GM23338 (cell line): ENCODE data around the gene SH3RF3. TPM values are rescaled to one million over a fixed set of nuclear protein-coding genes. Genes with fewer than 3 reads are reported as not detected.

Experiments used
- ATAC-seq: fragments of 200-7000 bp; cut with Tn5 transposase; 3 replicates; pipeline ENCODE4 v1.9.1; 2020
- DNase-seq: peaks from one replicate; pipeline ENCODE4 v3.0.0-alpha.2; 2015; ENCODE audit warnings: low spot score
- H2AFZ ChIP-seq: fragments of 200-600 bp; sonication (generic); 2 replicates; pipeline ENCODE4 v1.8.0; 2016; ENCODE audit warnings: antibody characterized with exemption, mild to moderate bottlenecking, moderate library complexity
- H3F3A ChIP-seq: fragments of 200-600 bp; sonication (generic); replicated peaks from 2 replicates; pipeline ENCODE4 v1.8.0; 2017; ENCODE audit warnings: antibody characterized with exemption, mixed run types, low read depth
- H3K27ac ChIP-seq: fragments of 200-600 bp; sonication (generic); 2 replicates; pipeline ENCODE4 v1.6.1; 2016; ENCODE audit warnings: low read depth
- H3K27me3 ChIP-seq: fragments of 200-600 bp; sonication (generic); 2 replicates; pipeline ENCODE4 v1.8.0; 2016; ENCODE audit warnings: mild to moderate bottlenecking, mixed run types, moderate library complexity; ENCODE audit not compliant: insufficient read depth
- H3K36me3 ChIP-seq: fragments of 200-600 bp; sonication (generic); 2 replicates; pipeline ENCODE4 v1.8.0; 2016; ENCODE audit warnings: mild to moderate bottlenecking; ENCODE audit not compliant: insufficient read depth
- H3K4me1 ChIP-seq: fragments of 200-600 bp; sonication (generic); 2 replicates; pipeline ENCODE4 v1.8.0; 2016; ENCODE audit warnings: mild to moderate bottlenecking, moderate library complexity; ENCODE audit not compliant: insufficient read depth
- H3K4me2 ChIP-seq: fragments of 200-600 bp; sonication (generic); 2 replicates; pipeline ENCODE4 v1.7.1; 2017; ENCODE audit warnings: mixed run types
- H3K4me3 ChIP-seq: fragments of 200-600 bp; sonication (generic); 2 replicates; pipeline ENCODE4 v1.6.1; 2016; ENCODE audit warnings: mixed run types
- H3K79me2 ChIP-seq: fragments of 200-600 bp; sonication (generic); replicated peaks from 2 replicates; pipeline ENCODE4 v1.8.0; 2017; ENCODE audit warnings: mild to moderate bottlenecking; ENCODE audit not compliant: insufficient read depth
- H3K9me2 ChIP-seq: fragments of 200-600 bp; sonication (generic); 2 replicates; pipeline ENCODE4 v1.8.0; 2017; ENCODE audit not compliant: insufficient read depth
- H4K20me1 ChIP-seq: fragments of 200-600 bp; sonication (generic); replicated peaks from 2 replicates; pipeline ENCODE4 v1.8.0; 2017; ENCODE audit warnings: mild to moderate bottlenecking; ENCODE audit not compliant: insufficient read depth
- H3K27ac Mint-ChIP-seq: 2 replicates; pipeline ENCODE4 v1.8.0; 2020; ENCODE audit warnings: inconsistent platforms, mild to moderate bottlenecking, moderate library complexity, mixed read lengths
- H3K27me3 Mint-ChIP-seq: 3 replicates; pipeline ENCODE4 v1.8.0; 2022; ENCODE audit warnings: low read depth, mild to moderate bottlenecking, moderate library complexity, mixed read lengths, inconsistent platforms; ENCODE audit not compliant: insufficient read depth, poor library complexity
- H3K36me3 Mint-ChIP-seq: 3 replicates; pipeline ENCODE4 v1.8.0; 2021; ENCODE audit warnings: low read depth, mild to moderate bottlenecking, inconsistent platforms, moderate library complexity, mixed read lengths
- H3K4me1 Mint-ChIP-seq: 3 replicates; pipeline ENCODE4 v1.8.0; 2020; ENCODE audit warnings: mild to moderate bottlenecking, inconsistent platforms, mixed read lengths
- H3K4me3 Mint-ChIP-seq: 3 replicates; pipeline ENCODE4 v1.8.0; 2021; ENCODE audit warnings: moderate library complexity, mild to moderate bottlenecking, inconsistent platforms, mixed read lengths
- H3K9me3 Mint-ChIP-seq: 3 replicates; pipeline ENCODE4 v1.8.0; 2020; ENCODE audit warnings: moderate library complexity, mild to moderate bottlenecking, inconsistent platforms, mixed read lengths
- CREB1 ChIP-seq: fragments of 250-450 bp; sonication (Bioruptor Pico); IDR thresholded peaks from 2 replicates; pipeline ENCODE4 v1.5.0; 2020; ENCODE audit warnings: low read depth, mild to moderate bottlenecking, moderate library complexity
- CTCF ChIP-seq, 2 experiments: fragments of 200-600 bp in 1 of 2; sonication (generic) in 1 of 2; conservative IDR thresholded peaks; 2 replicates each; pipeline versions ENCODE4 v1.5.1 to v1.6.1; 2016 to 2017; ENCODE audit warnings: antibody characterized with exemption in 2 of 2, low read depth in 2 of 2, mild to moderate bottlenecking in 2 of 2, moderate library complexity in 1 of 2
- ETS1 ChIP-seq: IDR thresholded peaks from 2 replicates; pipeline ENCODE4 v1.6.1; 2016; ENCODE audit warnings: antibody characterized with exemption
- EZH2 ChIP-seq: fragments of 200-600 bp; sonication (generic); IDR thresholded peaks from one replicate; pipeline ENCODE4 v1.8.0; 2017; ENCODE audit warnings: antibody characterized with exemption, mild to moderate bottlenecking, low read depth; ENCODE audit not compliant: unreplicated experiment
- EZH2phosphoT487 ChIP-seq: fragments of 200-600 bp; sonication (generic); IDR thresholded peaks from one replicate; pipeline ENCODE4 v1.8.1; 2018; ENCODE audit warnings: antibody characterized with exemption; ENCODE audit not compliant: unreplicated experiment
- JUNB ChIP-seq: IDR thresholded peaks from one replicate; pipeline ENCODE4 v1.6.1; 2016; ENCODE audit warnings: antibody characterized with exemption; ENCODE audit not compliant: unreplicated experiment
- NANOG ChIP-seq: IDR thresholded peaks from 2 replicates; pipeline ENCODE4 v1.6.1; 2016; ENCODE audit warnings: antibody characterized with exemption, borderline replicate concordance
- POLR2AphosphoS5 ChIP-seq: IDR thresholded peaks from 2 replicates; pipeline ENCODE4 v1.6.1; 2016; ENCODE audit warnings: antibody characterized with exemption, low read depth
- REST ChIP-seq: IDR thresholded peaks from one replicate; pipeline ENCODE4 v1.6.1; 2018; ENCODE audit warnings: antibody characterized with exemption; ENCODE audit not compliant: unreplicated experiment
- STAT1 ChIP-seq: IDR thresholded peaks from one replicate; pipeline ENCODE4 v1.6.1; 2016; ENCODE audit warnings: antibody characterized with exemption; ENCODE audit not compliant: unreplicated experiment
- ZNF114 ChIP-seq: fragments of 250-450 bp; sonication (Bioruptor Pico); IDR thresholded peaks from 2 replicates; pipeline ENCODE4 v1.5.0; 2020; ENCODE audit warnings: mild to moderate bottlenecking, moderate library complexity
- ZNF331 ChIP-seq: fragments of 250-450 bp; sonication (Bioruptor Pico); IDR thresholded peaks from 2 replicates; pipeline ENCODE4 v1.5.0; 2020; ENCODE audit warnings: low read depth, mild to moderate bottlenecking, moderate library complexity
- ZNF462 ChIP-seq: fragments of 250-450 bp; sonication (Bioruptor Pico); IDR thresholded peaks from 2 replicates; pipeline ENCODE4 v1.5.0; 2020; ENCODE audit warnings: mild to moderate bottlenecking, moderate library complexity
- polyA plus RNA-seq: library from polyadenylated mRNA; unstranded; fragments of >200 nt; fragmentation: Nextera tagmentation; extraction: Ambion mirVana; gene quantifications from 2 replicates; pipeline ENCODE4 v1.2.1, GENCODE V29; 2016
- total RNA-seq: library from RNA; depleted of rRNA; stranded (reverse); fragments of >200 nt; shearing (Covaris generic); gene quantifications from 2 replicates; pipeline ENCODE4 v1.2.3, GENCODE V29; 2014

SH3RF3 gene
- total and polyA plus RNA-seq, 2 experiments from 2014 or later, result 0.11 to 0.63 TPM

- ATAC-seq, result no peak
- 0 out of 2 replicates have a peak, but pooled peaks cover 7% of the 10 kb centered on the region for H4K20me1 ChIP-seq
- H3K4me1 Mint-ChIP-seq, result peaks cover 10% of the 10 kb centered on the region
- no peaks in the 10 kb centered on the region; the same call in 2 of the 3 replicates for H3K36me3 Mint-ChIP-seq
- H3K27ac ChIP-seq, result no peak overlapping the region
- H3K27me3 Mint-ChIP-seq, result peaks cover 30% of the 10 kb centered on the region
- no peak overlapping the region for H3K27ac Mint-ChIP-seq
- H3K27me3 ChIP-seq, result peaks cover 45% of the 10 kb centered on the region
- H3K4me3 ChIP-seq, result no peak overlapping the region
- no peak overlapping the region for H2AFZ ChIP-seq
- DNase-seq, result no peak
- no peak for TF ChIP-seq EZH2phosphoT487
- no peak for TF ChIP-seq ZNF114
- TF ChIP-seq CTCF (conservative IDR thresholded peaks at IDR 0.05; ENCODE audit: low read depth in 2 of 2), result no peak
- TF ChIP-seq EZH2, result no peak
- TF ChIP-seq REST, result no peak
- no peak for TF ChIP-seq STAT1
- TF ChIP-seq ZNF331 (CRISPR knock-in tag), result no peak
- TF ChIP-seq CREB1, result no peak
- no peak for TF ChIP-seq ETS1
- no peak for TF ChIP-seq NANOG
- no peak for TF ChIP-seq POLR2AphosphoS5
- no peak for TF ChIP-seq ZNF462 (CRISPR knock-in tag)
- TF ChIP-seq JUNB, result no peak
- H3K4me2 ChIP-seq, result no peak overlapping the region
- H3K79me2 ChIP-seq, result no peaks in the 10 kb centered on the region
- no peak overlapping the region for H3K4me3 Mint-ChIP-seq
- H3K4me1 ChIP-seq, result no peaks in the 10 kb centered on the region
- no peaks in the 10 kb centered on the region for H3K9me2 ChIP-seq
- no peaks in the 10 kb centered on the region for H3K36me3 ChIP-seq
- H3F3A ChIP-seq, result no peaks in the 10 kb centered on the region
- H3K9me3 Mint-ChIP-seq, result peaks cover 4% of the 10 kb centered on the region; the same call in 1 of the 3 replicates
Observed at GRCh38 chr2:109126501-109126860, 2.5 kb upstream of the SH3RF3 start.
